K562 (cell line): ENCODE measurements around the gene MYOM3. TPM values are rescaled to one million over a fixed set of nuclear protein-coding genes. Genes with fewer than 3 reads are reported as not detected.

Source experiments
- ATAC-seq: fragments of 200-7000 bp; cut with Tn5 transposase; 3 replicates; pipeline ENCODE4 v1.9.1; 2020; ENCODE audit warnings: moderate library complexity
- BruUV-seq: library from RNA; stranded (reverse); fragments of 400-500 nt; replicated peaks from 2 replicates; lab custom pipeline; 2021; lab: Mats Ljungman, UMichigan
- CTCF ChIA-PET: fragments of 300-600 bp; formaldehyde crosslinking; extraction: SDS; loops from one replicate; lab custom pipeline; 2021; ENCODE audit warnings: low intra/inter-chr PET ratio; lab: Yijun Ruan, JAX
- POLR2A ChIA-PET: fragments of 300-600, 350-650 bp; sonication (Branson Sonifier 250); formaldehyde crosslinking; extraction: SDS; loops from one replicate; lab custom pipeline; 2021; ENCODE audit warnings: antibody characterized with exemption, inconsistent platforms; lab: Yijun Ruan, JAX
- DNase-seq, 4 experiments: peaks; one replicate each; pipeline versions ENCODE4 v3.0.0 to v3.0.0-alpha.2; 2011 to 2018; ENCODE audit warnings: low spot score in 3 of 4, mixed read lengths in 3 of 4; ENCODE audit errors: extremely low read depth in 1 of 4
- FAIRE-seq: peaks from 2 replicates; lab custom pipeline; 2011; peaks lifted over from hg19 to GRCh38; lab: Jason Lieb, UNC
- H2AFZ ChIP-seq: 2 replicates; pipeline ENCODE4 v1.6.0; 2011; ENCODE audit warnings: low read depth, low read length, control low read depth, inconsistent platforms
- H3K27ac ChIP-seq: fragments of 200-600 bp; 3 replicates; pipeline ENCODE4 v1.8.0; 2011; ENCODE audit warnings: low read depth, mild to moderate bottlenecking, control low read depth, inconsistent platforms, low read length, moderate library complexity, mixed read lengths; ENCODE audit errors: extremely low read depth
- H3K27me3 ChIP-seq, 2 experiments: fragments of 300-600 bp in 1 of 2; 2 replicates in 1 of 2; 3 replicates in 1 of 2; pipeline versions ENCODE4 v1.6.0 to v1.8.0; 2011; ENCODE audit warnings: inconsistent platforms in 2 of 2, low read length in 2 of 2, mild to moderate bottlenecking in 1 of 2, mixed read lengths in 1 of 2, moderate library complexity in 1 of 2; ENCODE audit not compliant: control insufficient read depth in 2 of 2, insufficient read depth in 2 of 2
- H3K36me3 ChIP-seq: fragments of 300-600 bp; 3 replicates; pipeline ENCODE4 v1.8.0; 2011; ENCODE audit warnings: mild to moderate bottlenecking, low read length, inconsistent platforms; ENCODE audit not compliant: control insufficient read depth, insufficient read depth
- H3K4me1 ChIP-seq, 2 experiments: fragments of 200-600 bp in 1 of 2; replicated peaks in 1 of 2; 2 replicates in 1 of 2; 3 replicates in 1 of 2; pipeline versions ENCODE4 v1.5.1 to v1.8.0; 2011; ENCODE audit warnings: inconsistent platforms in 2 of 2, low read length in 2 of 2, mild to moderate bottlenecking in 1 of 2, mixed read lengths in 1 of 2, moderate library complexity in 1 of 2; ENCODE audit not compliant: control insufficient read depth in 2 of 2, insufficient read depth in 2 of 2
- H3K4me2 ChIP-seq: 2 replicates; pipeline ENCODE4 v1.6.1; 2011; ENCODE audit warnings: low read length, control low read depth, inconsistent platforms, mixed read lengths; ENCODE audit not compliant: insufficient read depth
- H3K4me3 ChIP-seq: fragments of 200-600 bp; sonication (generic), shearing (Covaris generic); 2 replicates; pipeline ENCODE4 v1.5.1; 2016; ENCODE audit warnings: control low read depth, inconsistent platforms
- H3K79me2 ChIP-seq: fragments of 200-600 bp; 3 replicates; pipeline ENCODE4 v1.8.0; 2011; ENCODE audit warnings: low read length, inconsistent platforms; ENCODE audit not compliant: control insufficient read depth, insufficient read depth
- H3K9ac ChIP-seq, 2 experiments: 2 replicates each; pipeline versions ENCODE4 v1.6.0 to v1.6.1; 2011; ENCODE audit warnings: low read depth in 2 of 2, low read length in 2 of 2, control low read depth in 1 of 2, inconsistent platforms in 1 of 2, mild to moderate bottlenecking in 1 of 2, mixed read lengths in 1 of 2; ENCODE audit not compliant: insufficient read depth in 1 of 2
- H3K9me1 ChIP-seq: one replicate; pipeline ENCODE4 v1.6.0; 2011; ENCODE audit warnings: inconsistent platforms, mild to moderate bottlenecking, low read length, moderate library complexity; ENCODE audit not compliant: control insufficient read depth, insufficient read depth
- H3K9me3 ChIP-seq: replicated peaks from 2 replicates; pipeline ENCODE4 v1.5.1; 2011; ENCODE audit warnings: low read depth, low read length, inconsistent platforms; ENCODE audit not compliant: control insufficient read depth, insufficient read depth
- H4K20me1 ChIP-seq: replicated peaks from 2 replicates; pipeline ENCODE4 v1.6.1; 2011; ENCODE audit warnings: low read length, inconsistent platforms, mixed read lengths; ENCODE audit not compliant: control insufficient read depth, insufficient read depth
- CXXC5 ChIP-seq: fragments of 250-450 bp; sonication (Bioruptor Pico); IDR thresholded peaks from 2 replicates; pipeline ENCODE4 v1.8.0; 2022; ENCODE audit warnings: inconsistent platforms, mild to moderate bottlenecking, moderate library complexity
- ERF ChIP-seq: fragments of 450-650 bp; formaldehyde crosslinking; IDR thresholded peaks from 2 replicates; pipeline ENCODE4 v1.4.0; 2020; ENCODE audit warnings: mild to moderate bottlenecking, mixed read lengths
- ETS2 ChIP-seq: IDR thresholded peaks from 2 replicates; pipeline ENCODE4 v1.6.1; 2016; ENCODE audit warnings: borderline replicate concordance, missing genetic modification characterization, mild to moderate bottlenecking, moderate library complexity, missing compliant biosample characterization; ENCODE audit not compliant: poor library complexity, severe bottlenecking
- FOSL1 ChIP-seq: fragments of 200-800 bp; sonication (Bioruptor generic); conservative IDR thresholded peaks from 2 replicates; pipeline ENCODE4 v1.6.1; 2016; ENCODE audit warnings: missing genetic modification characterization, missing compliant biosample characterization
- IFI16 ChIP-seq: fragments of 250-450 bp; sonication (Bioruptor Pico); IDR thresholded peaks from 2 replicates; pipeline ENCODE4 v2.1.2; 2022; ENCODE audit warnings: mild to moderate bottlenecking, inconsistent platforms
- MTF1 ChIP-seq: fragments of 250-450 bp; sonication (Bioruptor Pico); IDR thresholded peaks from 2 replicates; pipeline ENCODE4 v1.9.0; 2021; ENCODE audit warnings: moderate library complexity, mild to moderate bottlenecking, inconsistent platforms, borderline replicate concordance
- NKRF ChIP-seq: fragments of 450-650 bp; IDR thresholded peaks from 2 replicates; pipeline ENCODE4 v1.6.1; 2016; ENCODE audit warnings: borderline replicate concordance
- PHB2 ChIP-seq: fragments of 450-650 bp; IDR thresholded peaks from 2 replicates; pipeline ENCODE4 v1.6.1; 2017; ENCODE audit warnings: low read depth
- RB1 ChIP-seq: fragments of 450-650 bp; IDR thresholded peaks from 2 replicates; pipeline ENCODE4 v1.6.1; 2017; ENCODE audit warnings: low read depth, mild to moderate bottlenecking
- RBM25 ChIP-seq: fragments of 200-400 bp; formaldehyde crosslinking; IDR thresholded peaks from 2 replicates; pipeline ENCODE4 v1.6.1; 2018; ENCODE audit warnings: low read length, low read depth, moderate library complexity; ENCODE audit not compliant: severe bottlenecking
- SMARCA4 ChIP-seq: fragments of 450-650 bp; IDR thresholded peaks from 2 replicates; pipeline ENCODE4 v1.6.1; 2016
- SMARCA5 ChIP-seq: fragments of 450-650 bp; IDR thresholded peaks from 2 replicates; pipeline ENCODE4 v1.6.1; 2016
- STAT5A ChIP-seq: IDR thresholded peaks from 2 replicates; pipeline ENCODE4 v1.6.1; 2012; ENCODE audit warnings: low read length, inconsistent platforms, borderline replicate concordance
- ZNF133 ChIP-seq: fragments of 250-450 bp; sonication (Bioruptor Pico); IDR thresholded peaks from 2 replicates; pipeline ENCODE4 v1.4.0; 2020; ENCODE audit warnings: mild to moderate bottlenecking
- ZNF263 ChIP-seq: sonication (generic); formaldehyde crosslinking; IDR thresholded peaks from 2 replicates; pipeline ENCODE4 v1.8.0; 2022; ENCODE audit warnings: mild to moderate bottlenecking, missing genetic modification reagents, borderline replicate concordance
- ZNF444 ChIP-seq: fragments of 250-450 bp; sonication (Bioruptor Pico); IDR thresholded peaks from 2 replicates; pipeline ENCODE4 v1.4.0; 2020; ENCODE audit warnings: mild to moderate bottlenecking, moderate library complexity
- ZNF668 ChIP-seq: fragments of 250-450 bp; sonication (Bioruptor Pico); IDR thresholded peaks from 2 replicates; pipeline ENCODE4 v1.8.0; 2022; ENCODE audit warnings: mild to moderate bottlenecking, inconsistent platforms
- WGBS: fragments of 100-300 bp; shearing (Covaris generic); methylation state at CpG from one replicate; pipeline ENCODE4 v1.1.6; 2016; ENCODE audit warnings: low coverage, mixed read lengths; ENCODE audit not compliant: insufficient coverage; ENCODE audit errors: missing lambda C conversion rate; 5-methylcytosine and 5-hydroxymethylcytosine counted together
- in situ Hi-C: fragments of 300-500 bp; cut with MboI; formaldehyde crosslinking; loops from 4 replicates; pipeline ENCODE4 v1.15.0; 2018; ENCODE audit warnings: inconsistent platforms, mixed read lengths
- intact Hi-C: fragments of 100-400 bp; cut with micrococcal nuclease; formaldehyde crosslinking; loops from 2 replicates; pipeline ENCODE4 v1.14.2; 2022
- polyA plus RNA-seq, 8 experiments: library from polyadenylated mRNA; depleted of rRNA in 4 of 8; stranded (reverse) in 5 of 8; unstranded in 3 of 8; fragments of >200 nt; fragmentation: Nextera tagmentation in 2 of 8; fragmentation: Illumina TruSeq in 1 of 8; extraction: Ambion mirVana in 2 of 8; extraction: Trizol in 1 of 8; gene quantifications; 2 replicates each; pipeline versions ENCODE4 v1.2.1 to v1.2.3, GENCODE V29; 2011 to 2014; ENCODE audit warnings: inconsistent platforms in 1 of 8, missing spikeins in 1 of 8
- total RNA-seq, 7 experiments: library from RNA; depleted of rRNA in 6 of 7; stranded (reverse); fragments of >200 nt in 6 of 7; fragmentation: Illumina TruSeq in 2 of 7; extraction: Trizol in 2 of 7; gene quantifications; 2 replicates each; pipeline versions ENCODE4 v1.2.1 to v1.2.3, GENCODE V29; 2011 to 2021; ENCODE audit warnings: low replicate concordance in 1 of 7
- TF ChIP-seq, protein P1 (sequence below): fragments of 450-650 bp; IDR thresholded peaks from 2 replicates; pipeline ENCODE4 v1.6.1; 2016; ENCODE audit warnings: missing biosample characterization, missing genetic modification characterization
- TF ChIP-seq, protein P2 (sequence below): fragments of 450-650 bp; IDR thresholded peaks from one replicate; pipeline ENCODE4 v1.6.1; 2018; ENCODE audit warnings: mild to moderate bottlenecking, moderate library complexity; ENCODE audit not compliant: partially characterized antibody

MYOM3 gene
- total and polyA plus RNA-seq, 9 of the 15 experiments (the other 6 are each of a cell fraction or from before 2014, with no cell fraction given) = 0.01 TPM; not detected in 8

- Histone ChIP-seq H3K4me1 (peaks cover 6 to 9% of the 10 kb centered on the region in 2 experiments; a peak in 3 of 5 replicates), H3K27me3 (peaks cover 2 to 25% of the 10 kb centered on the region in 2 experiments; a peak in 2 of 5 replicates), H3K36me3 (no peaks in the 10 kb centered on the region), H3K4me2 (no peak overlapping the region), H2AFZ (no peak overlapping the region), H3K79me2 (no peaks in the 10 kb centered on the region), H3K9ac (no peak overlapping the region; a peak in 1 of 4 replicates), H3K4me3 (no peak overlapping the region), H4K20me1 (no peaks in the 10 kb centered on the region), H3K9me3 (no peaks in the 10 kb centered on the region), H3K27ac (no peak overlapping the region), H3K9me1 (no peaks in the 10 kb centered on the region)
- no TSS peak for BruUV-seq
- ChIA-PET CTCF (no interaction called here), POLR2A (interaction anchor here (0.6 to 1.3 kb wide), 9 partner anchors 8 to 224 kb away, joined by 3 to 5 read pairs (median 3); partner anchors contain the start of gene SRSF10)
- intact Hi-C loops = no loop called here
- FAIRE-seq (no peak), DNase-seq (peak in 1 of 4 experiments; percentile 18), ATAC-seq (peak; percentile 31; the same call in 2 of the 3 replicates)
- WGBS = 23% methylated on average over 7 of the region's 7 CpGs
- in situ Hi-C loops = no loop called here
- no peak for TF ChIP-seq ZNF133 (CRISPR knock-in tag)
- TF ChIP-seq FOSL1 (tag) = no peak
- TF ChIP-seq ZNF668 (CRISPR knock-in tag) = no peak
- no peak for TF ChIP-seq PHB2
- TF ChIP-seq CXXC5 (CRISPR knock-in tag) = no peak
- TF ChIP-seq IFI16 = no peak
- no peak for TF ChIP-seq ERF
- TF ChIP-seq NKRF = no peak
- TF ChIP-seq, protein P1, sequence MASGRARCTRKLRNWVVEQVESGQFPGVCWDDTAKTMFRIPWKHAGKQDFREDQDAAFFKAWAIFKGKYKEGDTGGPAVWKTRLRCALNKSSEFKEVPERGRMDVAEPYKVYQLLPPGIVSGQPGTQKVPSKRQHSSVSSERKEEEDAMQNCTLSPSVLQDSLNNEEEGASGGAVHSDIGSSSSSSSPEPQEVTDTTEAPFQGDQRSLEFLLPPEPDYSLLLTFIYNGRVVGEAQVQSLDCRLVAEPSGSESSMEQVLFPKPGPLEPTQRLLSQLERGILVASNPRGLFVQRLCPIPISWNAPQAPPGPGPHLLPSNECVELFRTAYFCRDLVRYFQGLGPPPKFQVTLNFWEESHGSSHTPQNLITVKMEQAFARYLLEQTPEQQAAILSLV (tag) = no peak
- no peak for TF ChIP-seq SMARCA4
- TF ChIP-seq RBM25 = no peak
- TF ChIP-seq MTF1 (CRISPR knock-in tag) = no peak
- TF ChIP-seq SMARCA5 = no peak
- no peak for TF ChIP-seq ZNF263
- TF ChIP-seq ZNF444 (CRISPR knock-in tag) = no peak
- TF ChIP-seq, protein P2, sequence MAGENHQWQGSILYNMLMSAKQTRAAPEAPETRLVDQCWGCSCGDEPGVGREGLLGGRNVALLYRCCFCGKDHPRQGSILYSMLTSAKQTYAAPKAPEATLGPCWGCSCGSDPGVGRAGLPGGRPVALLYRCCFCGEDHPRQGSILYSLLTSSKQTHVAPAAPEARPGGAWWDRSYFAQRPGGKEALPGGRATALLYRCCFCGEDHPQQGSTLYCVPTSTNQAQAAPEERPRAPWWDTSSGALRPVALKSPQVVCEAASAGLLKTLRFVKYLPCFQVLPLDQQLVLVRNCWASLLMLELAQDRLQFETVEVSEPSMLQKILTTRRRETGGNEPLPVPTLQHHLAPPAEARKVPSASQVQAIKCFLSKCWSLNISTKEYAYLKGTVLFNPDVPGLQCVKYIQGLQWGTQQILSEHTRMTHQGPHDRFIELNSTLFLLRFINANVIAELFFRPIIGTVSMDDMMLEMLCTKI = no peak
- no peak for TF ChIP-seq ETS2
- TF ChIP-seq RB1 = no peak
- no peak for TF ChIP-seq STAT5A
Observed at GRCh38 chr1:24021403-24022266, 90.3 kb downstream of the MYOM3 start.
